ENCODE measurements around the gene SMIM23.

The SMIM23 gene

DNA sequence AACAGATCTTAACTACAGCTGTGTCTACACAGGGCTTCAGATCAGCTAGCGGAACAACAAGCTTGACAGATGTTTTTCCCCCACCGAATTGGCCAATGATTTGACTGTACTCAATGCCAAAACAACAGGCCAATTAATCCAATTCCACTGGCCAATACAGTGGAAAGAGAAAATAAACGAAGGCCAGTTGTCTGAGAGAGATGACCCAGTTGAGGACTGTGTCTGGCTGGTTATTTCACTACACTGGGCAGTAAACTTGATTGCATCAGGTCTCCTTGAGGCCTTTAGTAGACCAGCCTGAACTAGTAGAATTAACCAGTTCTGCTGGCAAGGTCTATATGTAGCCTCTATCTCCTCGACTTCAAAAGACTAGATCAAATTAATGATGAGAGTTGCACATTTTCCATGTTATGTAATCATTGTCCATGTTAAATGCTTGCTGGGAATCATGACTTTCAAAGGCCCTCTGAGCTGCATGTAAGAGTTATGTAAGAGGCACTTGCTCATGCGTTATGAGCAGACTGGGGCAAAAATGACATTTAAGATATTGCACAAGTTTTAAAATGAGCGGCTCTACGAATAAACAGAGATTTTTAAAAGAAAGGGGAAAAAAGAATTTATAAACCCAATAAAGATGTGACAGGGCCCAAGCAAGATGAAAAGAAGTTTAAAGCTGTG is 28.3 kb downstream of the SMIM23 start:
- no peaks in the 10 kb centered on the region for H3K36me3 ChIP-seq (ENCODE audit: control insufficient read depth in 2 of 2, insufficient read depth in 2 of 2, low read length in 2 of 2)
- peaks cover 9 to 12% of the 10 kb centered on the region in 2 donors for H3K9me3 ChIP-seq (ENCODE audit: control insufficient read depth in 2 of 2, low read length in 2 of 2)

DNA sequence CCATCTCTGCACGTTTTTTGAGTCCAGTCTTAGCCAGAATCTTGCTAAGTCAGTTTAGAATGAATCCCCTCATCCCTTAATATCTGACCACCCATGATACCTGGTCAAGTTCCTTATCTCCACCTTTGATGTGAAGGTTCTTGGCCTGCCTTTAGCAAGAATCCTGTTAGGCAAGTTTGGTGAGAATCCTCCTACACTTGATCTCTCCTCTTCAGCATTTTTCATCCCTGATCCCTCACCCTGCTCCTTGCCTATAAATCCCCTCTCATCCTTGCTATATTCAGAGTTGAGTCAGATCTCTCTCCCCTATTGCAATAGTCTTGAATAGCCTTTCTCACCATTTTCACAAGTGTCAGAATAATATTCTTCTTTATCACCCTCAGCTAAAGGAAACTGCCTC is 31.0 kb downstream of the SMIM23 start:
- Histone ChIP-seq H3K27me3 (ENCODE audit: control insufficient read depth in 1 of 2, insufficient read depth in 2 of 2, low read length in 2 of 2) (no peaks in the 10 kb centered on the region), H3K36me3 (ENCODE audit: control insufficient read depth in 2 of 2, insufficient read depth in 2 of 2, low read length in 2 of 2) (no peaks in the 10 kb centered on the region), H3K4me3 (ENCODE audit: low read length in 2 of 2) (no peak overlapping the region), H3K9me3 (ENCODE audit: control insufficient read depth in 2 of 2, low read length in 2 of 2) (peaks cover under 1 to 8% of the 10 kb centered on the region in 2 donors), H3K9ac (ENCODE audit: low read length in 2 of 2) (no peak overlapping the region), H3K27ac (ENCODE audit: low read length) (no peak overlapping the region), H3K4me1 (ENCODE audit: control insufficient read depth, insufficient read depth, low read length) (no peaks in the 10 kb centered on the region)

More for the DNA sequence above, 28.3 kb downstream of the SMIM23 start:
- Histone ChIP-seq H3K27me3 (ENCODE audit: control insufficient read depth in 1 of 2, insufficient read depth in 2 of 2, low read length in 2 of 2) (no peaks in the 10 kb centered on the region), H3K4me3 (ENCODE audit: low read length in 2 of 2) (no peak overlapping the region), H3K4me1 (ENCODE audit: control insufficient read depth, insufficient read depth, low read length) (no peaks in the 10 kb centered on the region), H3K9ac (ENCODE audit: low read length in 2 of 2) (no peak overlapping the region), H3K27ac (ENCODE audit: low read length) (no peak overlapping the region)

DNA sequence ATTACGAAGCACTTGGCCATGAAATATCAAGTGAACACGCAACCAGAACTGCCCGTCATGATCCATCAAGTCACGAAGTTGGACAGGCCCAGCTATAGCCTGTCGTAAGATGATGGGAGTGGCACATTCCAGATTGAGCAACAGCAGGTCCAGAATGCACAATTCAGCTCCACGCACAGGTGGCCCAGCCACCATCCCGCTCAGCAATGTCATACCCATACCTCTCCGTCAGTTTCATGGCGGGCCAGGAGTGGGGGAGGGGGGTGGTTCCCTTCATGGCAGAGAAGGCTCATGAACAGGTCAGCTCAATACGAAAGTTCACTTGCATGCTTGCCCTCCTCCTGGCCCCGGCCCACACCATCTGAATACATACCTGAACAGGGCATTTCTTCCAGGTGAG is 34.9 kb downstream of the SMIM23 start:
- H3K36me3 ChIP-seq (ENCODE audit: control insufficient read depth in 2 of 2, insufficient read depth in 2 of 2, low read length in 2 of 2), result no peaks in the 10 kb centered on the region
- H3K27me3 ChIP-seq (ENCODE audit: control insufficient read depth in 1 of 2, insufficient read depth in 2 of 2, low read length in 2 of 2), result peaks cover 0 to 2% of the 10 kb centered on the region in 2 donors
- H3K4me1 ChIP-seq (ENCODE audit: control insufficient read depth, insufficient read depth, low read length), result no peaks in the 10 kb centered on the region
- no peak overlapping the region for H3K9ac ChIP-seq (ENCODE audit: low read length in 2 of 2)
- peaks cover 2 to 3% of the 10 kb centered on the region in 2 donors for H3K9me3 ChIP-seq (ENCODE audit: control insufficient read depth in 2 of 2, low read length in 2 of 2)
- no peak overlapping the region for H3K4me3 ChIP-seq (ENCODE audit: low read length in 2 of 2)
- no peak overlapping the region for H3K27ac ChIP-seq (ENCODE audit: low read length)

DNA sequence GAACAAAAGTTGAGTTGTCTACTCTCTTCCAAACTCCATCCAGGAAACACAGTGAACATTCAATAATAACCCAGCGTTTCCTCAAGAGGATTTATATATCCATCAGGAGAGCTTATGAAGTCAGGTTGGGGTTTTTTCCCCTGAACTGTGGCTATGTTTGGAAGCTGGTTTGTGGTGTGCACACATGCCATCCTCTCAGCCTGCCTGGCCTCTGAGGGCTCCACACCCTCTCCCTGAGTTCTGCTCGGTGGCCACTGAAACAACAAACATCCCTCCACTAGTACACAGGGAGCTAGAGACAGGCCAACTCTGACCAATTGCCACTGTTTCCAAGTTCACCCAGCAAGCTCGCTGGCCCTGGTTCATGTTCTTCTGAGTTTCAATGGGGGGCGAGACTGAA is 35.7 kb downstream of the SMIM23 start:
- Histone ChIP-seq H3K27me3 (ENCODE audit: control insufficient read depth in 1 of 2, insufficient read depth in 2 of 2, low read length in 2 of 2) (peaks cover 0 to 2% of the 10 kb centered on the region in 2 donors), H3K4me1 (ENCODE audit: control insufficient read depth, insufficient read depth, low read length) (no peaks in the 10 kb centered on the region), H3K4me3 (ENCODE audit: low read length in 2 of 2) (no peak overlapping the region), H3K36me3 (ENCODE audit: control insufficient read depth in 2 of 2, insufficient read depth in 2 of 2, low read length in 2 of 2) (no peaks in the 10 kb centered on the region), H3K27ac (ENCODE audit: low read length) (no peak overlapping the region), H3K9ac (ENCODE audit: low read length in 2 of 2) (no peak overlapping the region), H3K9me3 (ENCODE audit: control insufficient read depth in 2 of 2, low read length in 2 of 2) (peaks cover 2 to 3% of the 10 kb centered on the region in 2 donors)

DNA sequence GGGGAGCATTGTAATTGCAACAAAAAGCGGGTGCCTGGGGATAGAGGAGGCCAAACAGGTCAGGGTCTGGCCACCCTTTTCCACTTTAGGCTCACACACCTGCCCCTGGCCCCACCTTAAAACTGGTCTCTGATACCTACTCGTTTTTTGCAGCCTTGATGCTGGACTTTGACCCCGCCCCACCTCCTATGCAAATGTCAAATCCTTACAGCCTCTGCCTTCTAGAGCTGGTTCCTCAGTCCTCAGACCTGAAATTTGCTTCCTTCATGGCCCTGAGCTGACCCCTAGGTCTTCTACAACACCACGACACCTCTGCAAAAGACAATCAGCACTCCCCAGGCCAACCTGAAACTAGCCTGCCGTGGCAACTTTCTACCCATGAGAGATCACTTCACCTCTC is 37.7 kb downstream of the SMIM23 start:
- Histone ChIP-seq H3K4me1 (ENCODE audit: control insufficient read depth, insufficient read depth, low read length) (no peaks in the 10 kb centered on the region), H3K27me3 (ENCODE audit: control insufficient read depth in 1 of 2, insufficient read depth in 2 of 2, low read length in 2 of 2) (peaks cover 0 to 2% of the 10 kb centered on the region in 2 donors), H3K36me3 (ENCODE audit: control insufficient read depth in 2 of 2, insufficient read depth in 2 of 2, low read length in 2 of 2) (no peaks in the 10 kb centered on the region), H3K27ac (ENCODE audit: low read length) (no peak overlapping the region), H3K9me3 (ENCODE audit: control insufficient read depth in 2 of 2, low read length in 2 of 2) (peaks cover 3 to 6% of the 10 kb centered on the region in 2 donors), H3K9ac (ENCODE audit: low read length in 2 of 2) (no peak overlapping the region), H3K4me3 (ENCODE audit: low read length in 2 of 2) (no peak overlapping the region)

DNA sequence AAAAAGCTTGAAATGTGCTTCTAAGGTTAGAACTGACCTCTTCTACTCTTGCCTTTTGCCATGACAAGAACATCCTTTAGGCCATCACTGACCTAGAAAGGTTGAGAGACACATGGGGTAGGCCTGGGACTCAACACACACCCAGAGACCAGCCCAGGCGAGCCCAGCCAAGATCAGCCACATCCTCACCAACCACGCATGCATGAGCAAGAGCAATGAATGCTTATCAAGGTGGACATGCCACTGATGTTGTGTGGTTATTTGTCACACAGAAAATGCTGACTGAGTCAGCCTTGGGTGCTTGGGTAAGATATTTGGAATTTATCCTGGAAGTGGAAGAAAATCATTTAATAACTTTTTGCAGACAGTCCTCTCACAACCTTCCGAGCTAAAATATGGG is 39.4 kb downstream of the SMIM23 start:
- Histone ChIP-seq H3K27me3 (ENCODE audit: control insufficient read depth in 1 of 2, insufficient read depth in 2 of 2, low read length in 2 of 2) (peaks cover 0 to 2% of the 10 kb centered on the region in 2 donors), H3K9ac (ENCODE audit: low read length in 2 of 2) (no peak overlapping the region), H3K36me3 (ENCODE audit: control insufficient read depth in 2 of 2, insufficient read depth in 2 of 2, low read length in 2 of 2) (no peaks in the 10 kb centered on the region), H3K27ac (ENCODE audit: low read length) (no peak overlapping the region), H3K9me3 (ENCODE audit: control insufficient read depth in 2 of 2, low read length in 2 of 2) (peaks cover 3 to 6% of the 10 kb centered on the region in 2 donors), H3K4me3 (ENCODE audit: low read length in 2 of 2) (no peak overlapping the region), H3K4me1 (ENCODE audit: control insufficient read depth, insufficient read depth, low read length) (no peaks in the 10 kb centered on the region)

DNA sequence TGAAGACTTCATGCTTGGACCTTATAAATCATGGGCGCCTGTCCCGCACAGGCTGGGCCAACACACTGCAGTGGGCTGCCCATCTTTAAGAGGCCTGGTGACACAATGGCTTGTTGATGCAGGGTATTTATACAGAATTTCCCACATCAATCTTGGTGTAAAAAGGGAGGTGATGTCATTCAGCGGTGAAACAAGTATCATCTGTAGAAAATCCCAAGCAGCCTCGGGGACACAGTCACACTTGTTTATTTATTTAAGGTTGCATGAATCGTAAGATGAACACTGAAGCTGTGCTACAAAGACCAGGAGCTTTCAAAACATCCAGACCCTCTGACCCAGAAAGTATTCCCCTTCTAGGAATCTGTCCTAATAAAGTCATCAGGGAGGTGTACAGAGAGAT is 40.5 kb downstream of the SMIM23 start:
- Histone ChIP-seq H3K4me1 (ENCODE audit: control insufficient read depth, insufficient read depth, low read length) (no peaks in the 10 kb centered on the region), H3K9me3 (ENCODE audit: control insufficient read depth in 2 of 2, low read length in 2 of 2) (peaks cover 3 to 6% of the 10 kb centered on the region in 2 donors), H3K27me3 (ENCODE audit: control insufficient read depth in 1 of 2, insufficient read depth in 2 of 2, low read length in 2 of 2) (peaks cover 0 to 2% of the 10 kb centered on the region in 2 donors), H3K9ac (ENCODE audit: low read length in 2 of 2) (no peak overlapping the region), H3K27ac (ENCODE audit: low read length) (no peak overlapping the region), H3K4me3 (ENCODE audit: low read length in 2 of 2) (no peak overlapping the region), H3K36me3 (ENCODE audit: control insufficient read depth in 2 of 2, insufficient read depth in 2 of 2, low read length in 2 of 2) (no peaks in the 10 kb centered on the region)

DNA sequence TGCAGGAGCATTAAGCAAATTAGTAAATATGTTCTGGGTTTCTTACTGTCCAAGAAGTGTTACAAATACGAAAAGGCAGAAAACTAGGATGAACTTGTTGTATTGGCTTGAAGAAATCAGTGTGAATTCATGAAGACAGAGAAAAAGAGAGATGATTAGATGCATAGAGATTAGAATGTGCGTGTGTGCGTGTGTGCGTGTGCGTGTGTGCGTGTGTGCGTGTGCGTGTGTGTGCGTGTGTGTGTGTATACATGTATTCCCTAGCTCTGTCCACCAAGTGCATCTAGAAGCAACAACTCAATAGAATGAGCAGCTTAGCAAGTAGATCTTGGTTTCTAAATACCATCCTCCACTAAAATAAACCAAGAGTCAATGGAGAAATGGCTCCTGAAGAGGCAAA is 41.5 kb downstream of the SMIM23 start:
- no peaks in the 10 kb centered on the region for H3K4me1 ChIP-seq (ENCODE audit: control insufficient read depth, insufficient read depth, low read length)
- peaks cover 0 to 2% of the 10 kb centered on the region in 2 donors for H3K27me3 ChIP-seq (ENCODE audit: control insufficient read depth in 1 of 2, insufficient read depth in 2 of 2, low read length in 2 of 2)
- H3K9ac ChIP-seq (ENCODE audit: low read length in 2 of 2), result no peak overlapping the region
- no peaks in the 10 kb centered on the region for H3K36me3 ChIP-seq (ENCODE audit: control insufficient read depth in 2 of 2, insufficient read depth in 2 of 2, low read length in 2 of 2)
- H3K9me3 ChIP-seq (ENCODE audit: control insufficient read depth in 2 of 2, low read length in 2 of 2), result peaks cover 3 to 6% of the 10 kb centered on the region in 2 donors
- H3K27ac ChIP-seq (ENCODE audit: low read length), result no peak overlapping the region
- no peak overlapping the region for H3K4me3 ChIP-seq (ENCODE audit: low read length in 2 of 2)

DNA sequence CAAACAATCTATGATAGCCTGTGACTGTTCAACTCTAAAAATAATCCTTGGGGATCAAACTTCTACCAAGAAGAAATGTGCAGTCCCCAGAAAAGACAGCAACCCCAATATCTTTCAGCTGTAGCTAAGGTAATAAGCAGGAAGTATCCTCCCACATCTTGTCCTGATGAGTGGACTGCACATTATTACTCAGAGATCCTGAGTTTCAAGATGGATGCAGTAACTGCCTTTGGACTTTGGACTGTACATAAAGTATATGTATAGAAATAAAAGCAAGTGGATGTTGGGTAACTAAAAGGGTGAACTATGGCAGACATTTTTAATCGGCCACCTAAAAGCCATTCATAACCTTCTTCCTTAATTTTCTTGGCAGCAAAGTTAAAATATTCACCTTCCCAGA is 45.1 kb downstream of the SMIM23 start:
- Histone ChIP-seq H3K36me3 (ENCODE audit: control insufficient read depth in 2 of 2, insufficient read depth in 2 of 2, low read length in 2 of 2) (no peaks in the 10 kb centered on the region), H3K9ac (ENCODE audit: low read length in 2 of 2) (no peak overlapping the region), H3K4me1 (ENCODE audit: control insufficient read depth, insufficient read depth, low read length) (no peaks in the 10 kb centered on the region), H3K27me3 (ENCODE audit: control insufficient read depth in 1 of 2, insufficient read depth in 2 of 2, low read length in 2 of 2) (no peaks in the 10 kb centered on the region), H3K27ac (ENCODE audit: low read length) (no peak overlapping the region), H3K4me3 (ENCODE audit: low read length in 2 of 2) (no peak overlapping the region), H3K9me3 (ENCODE audit: control insufficient read depth in 2 of 2, low read length in 2 of 2) (peaks cover 4 to 5% of the 10 kb centered on the region in 2 donors)

DNA sequence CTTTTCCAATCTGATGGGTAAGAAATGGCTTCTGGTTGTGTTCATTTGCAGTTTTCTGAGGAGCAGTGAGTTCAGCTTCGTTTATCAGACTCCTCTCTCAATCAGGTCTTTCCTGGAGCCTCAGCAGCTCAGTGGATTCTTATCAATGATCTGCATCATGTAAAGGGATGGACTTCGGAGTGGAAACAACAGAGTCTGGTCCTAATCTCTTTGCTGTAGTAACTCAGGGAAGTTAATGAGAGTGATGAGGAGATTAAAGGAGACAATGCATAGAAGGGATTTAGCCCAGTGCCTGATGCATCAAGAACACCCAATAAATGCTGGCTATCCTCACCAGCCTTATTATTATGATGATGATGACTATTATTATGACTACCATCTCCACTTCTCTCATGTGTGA is 47.2 kb downstream of the SMIM23 start:
- H3K4me1 ChIP-seq (ENCODE audit: control insufficient read depth, insufficient read depth, low read length), result no peaks in the 10 kb centered on the region
- H3K9ac ChIP-seq (ENCODE audit: low read length in 2 of 2), result no peak overlapping the region
- no peaks in the 10 kb centered on the region for H3K27me3 ChIP-seq (ENCODE audit: control insufficient read depth in 1 of 2, insufficient read depth in 2 of 2, low read length in 2 of 2)
- H3K4me3 ChIP-seq (ENCODE audit: low read length in 2 of 2), result no peak overlapping the region
- no peaks in the 10 kb centered on the region for H3K36me3 ChIP-seq (ENCODE audit: control insufficient read depth in 2 of 2, insufficient read depth in 2 of 2, low read length in 2 of 2)
- peaks cover 0 to 5% of the 10 kb centered on the region in 2 donors for H3K9me3 ChIP-seq (ENCODE audit: control insufficient read depth in 2 of 2, low read length in 2 of 2)
- no peak overlapping the region for H3K27ac ChIP-seq (ENCODE audit: low read length)

DNA sequence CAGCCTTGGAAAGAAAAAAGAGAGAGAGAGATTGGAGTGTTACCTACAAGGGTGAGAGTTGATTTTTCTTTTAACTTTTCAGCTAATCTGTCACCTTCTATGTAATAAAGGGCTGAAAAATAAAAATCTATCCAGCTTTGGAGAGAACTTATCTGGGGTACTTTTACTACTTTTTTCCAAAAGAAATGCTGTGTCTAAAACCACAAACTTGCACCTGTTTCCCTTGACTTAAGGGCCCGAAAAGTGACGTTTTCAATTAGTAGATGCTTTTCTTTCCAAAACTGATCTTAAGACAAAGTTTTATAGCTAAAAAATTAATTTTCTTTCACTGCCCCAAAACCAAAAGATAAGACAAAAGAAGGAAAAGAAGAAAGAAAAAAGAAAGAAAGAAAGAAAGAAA is 48.8 kb downstream of the SMIM23 start:
- Histone ChIP-seq H3K9ac (ENCODE audit: low read length in 2 of 2) (no peak overlapping the region), H3K27me3 (ENCODE audit: control insufficient read depth in 1 of 2, insufficient read depth in 2 of 2, low read length in 2 of 2) (no peaks in the 10 kb centered on the region), H3K4me3 (ENCODE audit: low read length in 2 of 2) (no peak overlapping the region), H3K4me1 (ENCODE audit: control insufficient read depth, insufficient read depth, low read length) (no peaks in the 10 kb centered on the region), H3K9me3 (ENCODE audit: control insufficient read depth in 2 of 2, low read length in 2 of 2) (peaks cover 0 to 5% of the 10 kb centered on the region in 2 donors), H3K27ac (ENCODE audit: low read length) (no peak overlapping the region), H3K36me3 (ENCODE audit: control insufficient read depth in 2 of 2, insufficient read depth in 2 of 2, low read length in 2 of 2) (no peaks in the 10 kb centered on the region)
